Activated T-cell treated with anti-CD3 and anti-CD28 coated beads for 4 hours (primary cell): ENCODE measurements around the gene P2RX7.
"Not testable (repeated sequence)": the region's sequence is repeated elsewhere in the genome, so short reads cannot be mapped to it uniquely, and the experiment has no call there.

Source experiments
- DNase-seq: peaks from one replicate; pipeline ENCODE4 v3.0.0-alpha.2; 2020

The P2RX7 gene

GRCh38 chr12:121212875-121213274 is 80.2 kb downstream of the P2RX7 start:
- DNase-seq: no peak

- DNase-seq: no peak
These were observed 81.6 kb downstream of the P2RX7 start for GRCh38 chr12:121214166-121214777.

- DNase-seq: no peak
These were observed 82.4 kb downstream of the P2RX7 start for GRCh38 chr12:121214855-121215745.

- no peak for DNase-seq
These were observed 83.4 kb downstream of the P2RX7 start for GRCh38 chr12:121216102-121216501.

- DNase-seq: no peak
These were observed 84.4 kb downstream of the P2RX7 start for GRCh38 chr12:121217063-121217462.

- DNase-seq: no peak
These were observed 85.1 kb downstream of the P2RX7 start for GRCh38 chr12:121217761-121218160.

GRCh38 chr12:121218588-121219352 is 86.1 kb downstream of the P2RX7 start:
- no peak for DNase-seq

- no peak for DNase-seq
These were observed 86.8 kb downstream of the P2RX7 start for GRCh38 chr12:121219353-121219986.

GRCh38 chr12:121222847-121223246 is 90.2 kb downstream of the P2RX7 start:
- no peak for DNase-seq

GRCh38 chr12:121223292-121224285 is 90.9 kb downstream of the P2RX7 start:
- DNase-seq: no peak

- no peak for DNase-seq
These were observed 91.9 kb downstream of the P2RX7 start for GRCh38 chr12:121224591-121224990.

GRCh38 chr12:121226399-121226798 is 93.7 kb downstream of the P2RX7 start:
- DNase-seq: no peak

GRCh38 chr12:121226871-121227270 is 94.2 kb downstream of the P2RX7 start:
- DNase-seq: not testable (repeated sequence)

GRCh38 chr12:121227294-121227693 is 94.6 kb downstream of the P2RX7 start:
- DNase-seq: no peak

GRCh38 chr12:121228919-121229665 is 96.4 kb downstream of the P2RX7 start:
- no peak for DNase-seq

GRCh38 chr12:121229826-121230537 is 97.3 kb downstream of the P2RX7 start:
- DNase-seq: peak; percentile 44

- no peak for DNase-seq
These were observed 97.8 kb downstream of the P2RX7 start for GRCh38 chr12:121230538-121230907.

GRCh38 chr12:121232163-121232562 is 99.5 kb downstream of the P2RX7 start:
- DNase-seq: no peak

- no peak for DNase-seq
These were observed 100.4 kb downstream of the P2RX7 start for GRCh38 chr12:121232977-121233627.

GRCh38 chr12:121233628-121234020 is 100.9 kb downstream of the P2RX7 start:
- DNase-seq: no peak
